ENCODE results near the gene ITSN1. TPM values are rescaled to one million over a fixed set of nuclear protein-coding genes. Genes with fewer than 3 reads are reported as not detected.
A peak's percentile ranks its signal among the peaks of the same experiment; 100 is the strongest.

The ITSN1 gene
- total and polyA plus RNA-seq, 2 donors from 2014 or later = 8.1 to 42.5 TPM

- intact Hi-C loops (cut with DNase I) = no loop called here
- peak overlapping the region in 1 of 3 donors; percentile 98 for H3K9ac ChIP-seq (ENCODE audit: low read length in 3 of 3)
- DNase-seq = no peak
Observed at GRCh38 chr21:33914188-33914587, 271.9 kb downstream of the ITSN1 start.

GRCh38 chr21:33915368-33916199 lies 273.3 kb downstream of the ITSN1 start, which contains the start of gene ATP5PO:
ATP5PO (minus strand) TSS chr21:33915804; CDS start chr21:33915763, 41 bp downstream.
- FAIRE-seq = peak; percentile 68

More at GRCh38 chr21:33914188-33914587, 271.9 kb downstream of the ITSN1 start:
- Histone ChIP-seq H3K27me3 (ENCODE audit: control insufficient read depth, insufficient read depth, low read length) (no peaks in the 10 kb centered on the region), H3K4me3 (ENCODE audit: low read length in 3 of 3) (peak overlapping the region in 2 of 3 donors; percentile 94 to 99), H3K9me3 (ENCODE audit: control insufficient read depth in 2 of 3, insufficient read depth in 1 of 3, low read length in 3 of 3) (no peaks in the 10 kb centered on the region), H3K36me3 (ENCODE audit: control insufficient read depth in 2 of 3, insufficient read depth in 3 of 3, low read length in 3 of 3) (peaks cover 4 to 32% (median 7%) of the 10 kb centered on the region in 3 donors), H3K4me1 (ENCODE audit: control insufficient read depth in 2 of 3, insufficient read depth in 2 of 3, low read depth in 1 of 3, low read length in 3 of 3) (peaks cover 0 to 11% (median 0%) of the 10 kb centered on the region in 3 donors), H3K27ac (ENCODE audit: low read depth in 2 of 2, low read length in 2 of 2) (no peak overlapping the region)
- TF ChIP-seq, protein P1, sequence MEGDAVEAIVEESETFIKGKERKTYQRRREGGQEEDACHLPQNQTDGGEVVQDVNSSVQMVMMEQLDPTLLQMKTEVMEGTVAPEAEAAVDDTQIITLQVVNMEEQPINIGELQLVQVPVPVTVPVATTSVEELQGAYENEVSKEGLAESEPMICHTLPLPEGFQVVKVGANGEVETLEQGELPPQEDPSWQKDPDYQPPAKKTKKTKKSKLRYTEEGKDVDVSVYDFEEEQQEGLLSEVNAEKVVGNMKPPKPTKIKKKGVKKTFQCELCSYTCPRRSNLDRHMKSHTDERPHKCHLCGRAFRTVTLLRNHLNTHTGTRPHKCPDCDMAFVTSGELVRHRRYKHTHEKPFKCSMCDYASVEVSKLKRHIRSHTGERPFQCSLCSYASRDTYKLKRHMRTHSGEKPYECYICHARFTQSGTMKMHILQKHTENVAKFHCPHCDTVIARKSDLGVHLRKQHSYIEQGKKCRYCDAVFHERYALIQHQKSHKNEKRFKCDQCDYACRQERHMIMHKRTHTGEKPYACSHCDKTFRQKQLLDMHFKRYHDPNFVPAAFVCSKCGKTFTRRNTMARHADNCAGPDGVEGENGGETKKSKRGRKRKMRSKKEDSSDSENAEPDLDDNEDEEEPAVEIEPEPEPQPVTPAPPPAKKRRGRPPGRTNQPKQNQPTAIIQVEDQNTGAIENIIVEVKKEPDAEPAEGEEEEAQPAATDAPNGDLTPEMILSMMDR (IDR thresholded peaks at IDR 0.05; ENCODE audit: borderline replicate concordance, extremely low read depth, insufficient read depth) = no peak
- FAIRE-seq = no peak

DNA sequence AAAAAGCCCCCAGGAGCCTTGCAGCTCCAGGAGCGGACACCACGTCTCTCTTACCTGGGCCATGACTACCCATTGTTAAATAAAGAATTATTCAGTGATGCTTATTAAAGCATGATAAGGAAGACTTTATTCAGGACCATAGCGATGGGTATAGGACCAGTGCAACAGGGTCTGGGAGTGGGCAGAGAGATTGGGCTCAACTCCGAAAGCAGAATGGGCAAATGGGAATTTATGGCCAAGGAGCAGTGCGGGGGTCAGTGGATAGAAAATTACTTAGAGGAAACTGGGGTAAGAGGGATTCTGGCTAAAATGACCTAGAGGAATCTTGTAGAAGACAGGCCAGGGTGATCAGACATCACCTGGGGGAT lies 273.9 kb downstream of the ITSN1 start:
- intact Hi-C loops (cut with DNase I) = no loop called here
- H3K9me3 ChIP-seq (ENCODE audit: control insufficient read depth in 2 of 3, insufficient read depth in 1 of 3, low read length in 3 of 3) = no peaks in the 10 kb centered on the region
- peak overlapping the region; percentile 61 to 98 (median 84) for H3K9ac ChIP-seq (ENCODE audit: low read length in 3 of 3)
- no peak for DNase-seq
- TF ChIP-seq, protein P1 (IDR thresholded peaks at IDR 0.05; ENCODE audit: borderline replicate concordance, extremely low read depth, insufficient read depth) = no peak
- no peak overlapping the region for H3K27ac ChIP-seq (ENCODE audit: low read depth in 2 of 2, low read length in 2 of 2)
- no peaks in the 10 kb centered on the region for H3K27me3 ChIP-seq (ENCODE audit: control insufficient read depth, insufficient read depth, low read length)
- peaks cover 0 to 11% (median 0%) of the 10 kb centered on the region in 3 donors for H3K4me1 ChIP-seq (ENCODE audit: control insufficient read depth in 2 of 3, insufficient read depth in 2 of 3, low read depth in 1 of 3, low read length in 3 of 3)
- no peak for FAIRE-seq
- peaks cover 2 to 21% (median 4%) of the 10 kb centered on the region in 3 donors for H3K36me3 ChIP-seq (ENCODE audit: control insufficient read depth in 2 of 3, insufficient read depth in 3 of 3, low read length in 3 of 3)
- peak overlapping the region; percentile 87 to 99 (median 94) for H3K4me3 ChIP-seq (ENCODE audit: low read length in 3 of 3)

More at GRCh38 chr21:33915368-33916199, 273.3 kb downstream of the ITSN1 start, which contains the start of gene ATP5PO:
- H3K4me3 ChIP-seq (ENCODE audit: low read length in 3 of 3) = peak within 1 kb of the TSS; percentile 87 to 99 (median 94)
- TF ChIP-seq, protein P1 (IDR thresholded peaks at IDR 0.05; ENCODE audit: borderline replicate concordance, extremely low read depth, insufficient read depth) = no peak
- peak within 1 kb of the TSS; percentile 80 to 92 for H3K27ac ChIP-seq (ENCODE audit: low read depth in 2 of 2, low read length in 2 of 2)
- H3K36me3 ChIP-seq (ENCODE audit: control insufficient read depth in 2 of 3, insufficient read depth in 3 of 3, low read length in 3 of 3) = peaks cover 4 to 27% (median 5%) of the 10 kb centered on the region in 3 donors
- intact Hi-C loops (cut with DNase I) = no loop called here
- DNase-seq = peak; percentile 98 to 99 (median 99)
- peaks cover 0 to 11% (median 0%) of the 10 kb centered on the region in 3 donors for H3K4me1 ChIP-seq (ENCODE audit: control insufficient read depth in 2 of 3, insufficient read depth in 2 of 3, low read depth in 1 of 3, low read length in 3 of 3)
- H3K27me3 ChIP-seq (ENCODE audit: control insufficient read depth, insufficient read depth, low read length) = no peaks in the 10 kb centered on the region
- no peaks in the 10 kb centered on the region for H3K9me3 ChIP-seq (ENCODE audit: control insufficient read depth in 2 of 3, insufficient read depth in 1 of 3, low read length in 3 of 3)
- peak within 1 kb of the TSS; percentile 84 to 98 (median 94) for H3K9ac ChIP-seq (ENCODE audit: low read length in 3 of 3)
